Skeletal muscle tissue (tissue), 4 donors: ENCODE data around the gene MMAB. TPM values are rescaled to one million over a fixed set of nuclear protein-coding genes. Genes with fewer than 3 reads are reported as not detected.

Experiments used
- H3K27ac ChIP-seq: one replicate; pipeline ENCODE4 v1.7.0; 2013; ENCODE audit warnings: mild to moderate bottlenecking, low read depth, low read length, inconsistent platforms
- H3K27me3 ChIP-seq, 3 donors: one replicate each; pipeline ENCODE4 v1.7.0; 2013; ENCODE audit warnings: low read length in 3 of 3; ENCODE audit not compliant: control insufficient read depth in 3 of 3, insufficient read depth in 3 of 3
- H3K36me3 ChIP-seq, 3 donors: one replicate each; pipeline ENCODE4 v1.7.0; 2013; ENCODE audit warnings: low read length in 3 of 3; ENCODE audit not compliant: control insufficient read depth in 3 of 3, insufficient read depth in 3 of 3
- H3K4me1 ChIP-seq, 3 donors: one replicate each; pipeline ENCODE4 v1.7.0; 2013; ENCODE audit warnings: low read length in 3 of 3, mild to moderate bottlenecking in 3 of 3; ENCODE audit not compliant: control insufficient read depth in 3 of 3, insufficient read depth in 3 of 3
- H3K4me3 ChIP-seq, 3 donors: one replicate each; pipeline ENCODE4 v1.7.0; 2013; ENCODE audit warnings: low read length in 3 of 3
- H3K9ac ChIP-seq, 3 donors: one replicate each; pipeline ENCODE4 v1.7.0; 2013; ENCODE audit warnings: low read length in 3 of 3, mild to moderate bottlenecking in 3 of 3, moderate library complexity in 2 of 3, low read depth in 1 of 3
- H3K9me3 ChIP-seq, 3 donors: one replicate each; pipeline ENCODE4 v1.7.0; 2013; ENCODE audit warnings: low read length in 3 of 3; ENCODE audit not compliant: control insufficient read depth in 3 of 3
- total RNA-seq: library from RNA; depleted of rRNA; stranded (reverse); fragments of >200 nt; gene quantifications from one replicate; pipeline ENCODE4 v1.2.3, GENCODE V29; 2014
- donor health status: Osteomylitis.

Gene MMAB
- total RNA-seq, 1 donor from 2014 or later = 18.3 TPM

DNA sequence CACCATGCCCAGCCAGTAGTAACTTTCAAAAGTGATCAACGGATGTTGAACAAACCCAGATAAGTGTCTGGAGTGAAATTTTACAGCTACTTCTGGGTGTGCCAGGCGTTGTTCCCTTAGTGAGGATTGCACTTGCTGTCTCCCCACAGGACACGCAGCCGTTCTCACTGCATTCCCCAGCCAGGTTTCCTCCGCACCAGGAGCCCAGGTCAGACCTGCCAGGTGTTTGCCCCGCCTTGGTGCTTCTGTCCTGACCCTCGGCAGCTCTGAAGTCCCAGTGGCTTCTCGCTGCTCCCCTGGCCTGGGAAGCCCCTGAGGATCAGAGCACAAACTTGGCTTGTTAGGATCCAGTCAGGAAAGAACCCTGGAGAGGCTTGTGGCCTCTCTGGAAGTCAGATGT lies 36.2 kb downstream of the MMAB start:
- Histone ChIP-seq H3K36me3 (peaks cover 32 to 53% (median 52%) of the 10 kb centered on the region in 3 donors), H3K9ac (no peak overlapping the region), H3K9me3 (no peaks in the 10 kb centered on the region), H3K27me3 (no peaks in the 10 kb centered on the region), H3K27ac (no peak overlapping the region), H3K4me3 (no peak overlapping the region), H3K4me1 (no peaks in the 10 kb centered on the region)

DNA sequence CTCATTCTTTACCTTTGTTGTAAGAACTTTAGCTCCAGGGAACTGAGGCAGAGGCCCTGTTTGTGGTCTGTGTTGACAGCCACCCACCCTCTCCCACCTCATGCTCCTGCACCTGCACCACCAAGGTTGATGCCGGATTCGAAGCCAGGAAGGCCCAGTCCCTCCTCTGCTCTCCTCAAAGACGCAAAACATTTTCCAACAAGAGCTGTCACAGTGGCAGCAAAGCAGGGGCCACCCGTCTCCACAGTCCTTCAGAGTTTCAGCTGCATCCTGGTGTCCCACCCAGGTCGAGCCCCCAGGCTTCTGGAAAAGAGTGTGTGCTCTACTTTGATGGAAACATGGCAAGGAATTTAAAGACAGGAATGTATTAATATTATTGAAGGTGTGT lies 37.4 kb downstream of the MMAB start:
- Histone ChIP-seq H3K27me3 (no peaks in the 10 kb centered on the region), H3K4me1 (peaks cover 0 to 2% (median 0%) of the 10 kb centered on the region in 3 donors), H3K4me3 (no peak overlapping the region), H3K27ac (no peak overlapping the region), H3K36me3 (peaks cover 41 to 66% (median 62%) of the 10 kb centered on the region in 3 donors), H3K9ac (no peak overlapping the region), H3K9me3 (no peaks in the 10 kb centered on the region)

DNA sequence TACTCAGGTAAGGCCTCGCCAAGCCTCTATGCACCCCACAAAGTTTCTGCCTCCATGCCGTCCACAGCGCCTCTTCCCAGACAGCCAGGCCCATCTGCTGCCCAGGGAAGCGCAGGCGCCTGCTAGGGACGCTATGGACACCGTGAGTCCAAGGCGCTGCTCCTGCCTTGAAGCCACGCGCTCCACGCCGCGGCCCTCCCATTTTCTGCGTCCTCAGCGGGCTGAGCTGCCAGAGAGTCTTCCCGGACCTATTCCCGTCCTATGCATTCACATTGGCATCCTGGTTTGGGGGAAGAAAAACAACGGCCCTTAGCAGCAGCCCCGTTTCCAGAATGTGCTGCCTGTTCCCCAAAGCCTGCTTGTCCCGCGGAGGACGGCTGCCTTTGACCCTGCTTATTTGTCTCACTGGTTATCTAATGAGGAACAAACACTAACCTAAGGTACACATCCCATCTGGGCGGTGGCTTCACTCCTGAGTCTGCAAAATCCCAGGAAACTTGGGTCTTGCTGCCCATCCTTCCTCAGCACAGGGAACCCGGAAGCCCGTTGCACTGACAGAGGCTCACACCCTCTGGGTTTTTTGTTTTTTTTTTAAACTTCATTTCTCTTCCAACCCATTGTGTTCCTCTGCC lies 38.0 kb downstream of the MMAB start:
- Histone ChIP-seq H3K27ac (no peak overlapping the region), H3K36me3 (peaks cover 44 to 71% (median 68%) of the 10 kb centered on the region in 3 donors), H3K9me3 (no peaks in the 10 kb centered on the region), H3K9ac (no peak overlapping the region), H3K27me3 (no peaks in the 10 kb centered on the region), H3K4me1 (peaks cover 0 to 7% (median 0%) of the 10 kb centered on the region in 3 donors), H3K4me3 (no peak overlapping the region)

DNA sequence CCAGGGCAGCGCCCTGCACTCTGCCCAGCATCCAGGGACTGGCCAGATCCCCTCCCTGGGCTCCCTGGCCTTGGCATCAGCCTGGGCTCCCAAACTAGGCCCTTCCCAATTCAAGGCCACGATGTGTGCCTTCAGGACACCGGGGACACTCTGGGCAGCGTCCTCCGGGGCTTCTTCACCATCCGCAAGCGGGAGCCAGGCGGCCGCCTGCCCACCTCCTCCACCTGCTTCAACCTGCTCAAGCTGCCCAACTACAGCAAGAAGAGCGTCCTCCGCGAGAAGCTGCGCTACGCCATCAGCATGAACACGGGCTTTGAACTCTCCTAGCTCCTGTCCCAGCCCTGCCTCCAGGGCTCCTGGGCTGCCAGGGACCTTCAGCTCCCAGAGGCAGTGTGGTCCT lies 38.8 kb downstream of the MMAB start:
- no peak overlapping the region for H3K27ac ChIP-seq
- H3K4me3 ChIP-seq = no peak overlapping the region
- H3K9ac ChIP-seq = no peak overlapping the region
- H3K9me3 ChIP-seq = no peaks in the 10 kb centered on the region
- peaks cover 0 to 11% (median 0%) of the 10 kb centered on the region in 3 donors for H3K4me1 ChIP-seq
- H3K27me3 ChIP-seq = no peaks in the 10 kb centered on the region
- peaks cover 49 to 79% (median 69%) of the 10 kb centered on the region in 3 donors for H3K36me3 ChIP-seq

DNA sequence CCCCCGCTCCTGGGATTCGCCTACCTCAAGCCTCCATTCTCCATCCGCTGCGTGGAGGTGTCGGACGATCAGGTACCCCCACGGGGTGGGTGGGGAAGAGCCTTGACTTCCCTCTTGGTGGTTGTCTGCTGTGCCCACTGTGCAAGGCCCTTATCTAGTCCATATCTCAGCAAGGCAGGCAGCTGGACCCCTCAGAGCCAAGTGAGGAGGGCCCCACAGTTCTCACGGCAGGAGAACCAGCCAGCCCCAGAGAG lies 39.9 kb downstream of the MMAB start:
- no peaks in the 10 kb centered on the region for H3K27me3 ChIP-seq
- no peaks in the 10 kb centered on the region for H3K9me3 ChIP-seq
- peaks cover 0 to 11% (median 0%) of the 10 kb centered on the region in 3 donors for H3K4me1 ChIP-seq
- peaks cover 52 to 79% (median 68%) of the 10 kb centered on the region in 3 donors for H3K36me3 ChIP-seq
- no peak overlapping the region for H3K4me3 ChIP-seq
- no peak overlapping the region for H3K9ac ChIP-seq
- no peak overlapping the region for H3K27ac ChIP-seq

DNA sequence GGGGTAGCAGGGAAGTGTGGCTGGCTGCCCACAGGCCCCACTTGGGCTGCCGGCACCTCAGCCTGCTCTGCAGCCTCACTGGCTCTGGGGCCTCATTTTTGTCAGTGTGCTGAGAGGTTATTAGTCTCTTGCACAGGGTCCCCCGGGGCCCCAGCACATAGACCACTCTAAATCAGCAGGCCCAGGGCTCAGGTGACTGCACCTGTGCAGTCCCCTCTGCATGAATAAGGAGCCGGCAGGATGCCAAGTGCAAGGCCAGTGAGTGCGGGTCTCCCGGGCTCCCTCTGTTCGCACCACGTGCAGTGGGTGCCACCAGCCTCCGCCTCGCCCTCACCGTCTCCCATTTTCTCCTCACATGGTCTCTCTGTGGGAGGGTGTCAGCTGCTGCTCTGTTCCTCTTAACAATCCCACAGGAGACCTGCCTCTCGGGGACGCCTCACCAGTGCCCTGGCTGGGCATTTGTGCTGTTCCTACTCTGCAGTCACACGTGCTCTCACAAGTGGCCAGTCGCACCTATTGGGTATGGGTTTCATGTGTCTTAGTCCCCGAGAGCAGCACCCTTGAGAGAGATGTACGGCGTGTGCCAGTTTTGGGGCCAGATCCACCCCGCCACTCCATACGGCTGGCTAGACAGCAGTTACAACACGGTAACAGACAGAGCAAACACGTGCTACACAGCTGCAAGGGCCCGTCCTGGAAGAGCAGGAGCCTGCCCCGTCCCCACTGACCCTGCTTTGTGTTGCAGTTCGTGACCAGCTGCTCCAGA lies 40.4 kb downstream of the MMAB start:
- no peak overlapping the region for H3K4me3 ChIP-seq
- H3K4me1 ChIP-seq = peaks cover 0 to 11% (median 0%) of the 10 kb centered on the region in 3 donors
- H3K27me3 ChIP-seq = no peaks in the 10 kb centered on the region
- no peaks in the 10 kb centered on the region for H3K9me3 ChIP-seq
- no peak overlapping the region for H3K27ac ChIP-seq
- peaks cover 53 to 79% (median 71%) of the 10 kb centered on the region in 3 donors for H3K36me3 ChIP-seq
- no peak overlapping the region for H3K9ac ChIP-seq

DNA sequence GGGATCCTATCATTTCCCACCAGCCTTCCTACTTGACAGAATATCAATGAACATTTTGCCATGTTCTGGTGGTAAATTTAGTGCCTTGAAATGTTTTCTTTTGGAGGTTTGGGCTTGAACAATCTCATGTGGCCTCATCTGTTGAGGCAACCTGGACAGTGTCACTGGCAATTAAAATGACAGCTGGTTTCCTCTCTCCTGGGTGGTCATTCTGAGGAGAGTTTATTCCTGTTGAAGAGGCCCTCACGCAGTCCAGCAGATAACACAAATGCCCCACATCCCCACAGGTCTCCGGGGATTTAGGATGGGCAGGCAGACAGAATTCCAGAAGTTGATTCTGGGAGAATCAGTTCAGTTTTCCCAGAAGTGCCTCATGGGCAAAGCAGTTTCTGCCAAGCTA lies 41.9 kb downstream of the MMAB start:
- H3K36me3 ChIP-seq = peaks cover 55 to 84% (median 78%) of the 10 kb centered on the region in 3 donors

DNA sequence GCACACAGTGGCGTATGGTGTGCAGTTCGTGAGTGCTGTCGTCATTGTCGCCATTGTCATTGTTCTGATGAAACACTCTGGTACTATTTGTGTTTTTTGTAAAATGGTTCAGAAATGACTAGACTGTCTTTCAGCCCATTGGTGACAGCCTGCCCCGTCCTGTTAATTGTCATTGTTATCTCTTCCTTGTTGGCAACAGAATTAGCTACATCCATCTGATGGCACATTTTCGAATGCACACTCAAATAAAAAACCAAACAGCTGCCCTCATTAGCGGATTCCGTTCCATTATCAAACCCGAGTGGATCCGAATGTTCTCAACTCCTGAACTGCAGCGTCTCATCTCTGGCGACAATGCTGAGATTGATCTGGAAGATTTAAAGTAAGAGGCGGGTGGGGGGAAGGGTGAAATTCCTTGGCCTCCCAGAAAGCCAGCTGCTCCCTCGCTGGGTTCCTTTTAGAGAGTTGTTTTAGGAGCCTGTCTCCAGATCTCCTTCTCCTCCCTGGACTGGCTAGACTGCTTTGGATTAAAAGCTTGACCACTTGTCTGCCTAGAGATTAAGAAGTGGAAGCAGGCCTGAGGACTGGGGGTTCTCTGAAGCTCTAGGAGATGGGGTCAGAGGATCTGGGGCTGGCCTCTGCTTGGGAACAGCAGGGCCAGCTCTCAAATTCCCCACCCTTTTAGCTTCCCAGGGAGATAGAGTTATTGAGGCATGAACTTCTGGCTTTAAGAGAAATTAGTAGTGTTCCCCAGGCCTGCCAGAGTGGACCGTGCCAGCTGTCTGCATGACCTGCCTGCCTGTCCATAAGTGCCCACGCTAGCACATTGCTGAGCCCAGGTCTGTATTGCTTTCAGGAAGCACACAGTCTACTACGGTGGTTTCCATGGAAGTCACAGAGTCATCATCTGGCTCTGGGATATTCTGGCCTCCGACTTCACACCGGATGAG lies 43.3 kb downstream of the MMAB start:
- H3K4me1 ChIP-seq = peaks cover 0 to 11% (median 0%) of the 10 kb centered on the region in 3 donors
- H3K27ac ChIP-seq = no peak overlapping the region
- H3K27me3 ChIP-seq = no peaks in the 10 kb centered on the region
- no peak overlapping the region for H3K9ac ChIP-seq
- H3K9me3 ChIP-seq = no peaks in the 10 kb centered on the region
- peaks cover 59 to 82% (median 81%) of the 10 kb centered on the region in 3 donors for H3K36me3 ChIP-seq
- H3K4me3 ChIP-seq = no peak overlapping the region

More for the DNA sequence above, 41.9 kb downstream of the MMAB start:
- Histone ChIP-seq H3K4me3 (no peak overlapping the region), H3K9me3 (no peaks in the 10 kb centered on the region), H3K27ac (no peak overlapping the region), H3K4me1 (peaks cover 0 to 11% (median 0%) of the 10 kb centered on the region in 3 donors), H3K9ac (no peak overlapping the region), H3K27me3 (no peaks in the 10 kb centered on the region)

DNA sequence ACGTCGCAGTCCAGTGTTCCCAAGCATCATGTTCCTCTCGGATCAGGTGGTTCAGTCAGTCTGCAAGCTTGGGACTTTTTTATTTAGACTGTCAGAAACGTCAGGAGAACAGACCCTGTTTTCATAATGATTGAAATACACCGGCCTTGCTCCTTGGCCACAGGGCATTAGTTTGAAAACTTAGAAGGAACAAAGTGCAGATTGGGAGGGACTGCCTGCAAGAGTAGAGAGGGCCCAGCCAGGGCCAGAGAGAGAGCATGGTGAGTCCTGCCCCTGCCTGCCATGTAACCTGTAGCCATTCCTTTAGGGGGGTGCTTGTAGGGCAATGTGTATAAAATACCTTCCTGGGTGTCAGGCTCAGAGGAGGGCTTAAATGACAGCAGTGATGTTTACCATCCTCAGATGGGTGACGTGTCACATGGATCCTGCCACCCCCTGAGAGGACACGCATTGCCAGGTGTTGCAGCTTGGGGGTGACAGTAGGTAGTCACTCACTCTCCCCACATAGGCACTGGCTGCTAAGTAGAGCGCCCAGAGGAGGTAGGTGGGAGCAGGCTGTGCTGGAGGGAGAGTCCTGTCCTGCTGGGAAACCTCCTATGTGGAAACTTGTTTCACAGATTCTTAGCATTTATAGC lies 45.7 kb downstream of the MMAB start:
- peaks cover 0 to 11% (median 0%) of the 10 kb centered on the region in 3 donors for H3K4me1 ChIP-seq
- no peak overlapping the region for H3K9ac ChIP-seq
- H3K27me3 ChIP-seq = no peaks in the 10 kb centered on the region
- no peaks in the 10 kb centered on the region for H3K9me3 ChIP-seq
- H3K27ac ChIP-seq = no peak overlapping the region
- no peak overlapping the region for H3K4me3 ChIP-seq
- H3K36me3 ChIP-seq = peaks cover 60 to 84% (median 83%) of the 10 kb centered on the region in 3 donors
